ENCODE results near the gene OSBPL9.

GRCh38 chr1:51574796-51575195 is 42.1 kb upstream of the OSBPL9 start:
- TF ChIP-seq EZH2 (IDR thresholded peaks at IDR 0.05; ENCODE audit: borderline replicate concordance) (no peak), CTCF (IDR thresholded peaks at IDR 0.05; ENCODE audit: poor library complexity) (no peak), EZH2phosphoT487 (IDR thresholded peaks at IDR 0.05; ENCODE audit: low read depth, severe bottlenecking, unreplicated experiment) (no peak)
